HepG2 (cell line): ENCODE results near the gene CARD19. TPM values are rescaled to one million over a fixed set of nuclear protein-coding genes. Genes with fewer than 3 reads are reported as not detected.

Experiments
- AGO1 ChIP-seq: fragments of 200-400 bp; formaldehyde crosslinking; IDR thresholded peaks from 2 replicates; pipeline ENCODE4 v1.6.1; 2017; ENCODE audit warnings: mild to moderate bottlenecking, low read depth, low read length, moderate library complexity; ENCODE audit not compliant: poor library complexity, severe bottlenecking
- BHLHE40 ChIP-seq: IDR thresholded peaks from 2 replicates; pipeline ENCODE4 v1.6.1; 2011; ENCODE audit warnings: low read length, improper control_type of control experiment
- CBX1 ChIP-seq: IDR thresholded peaks from one replicate; pipeline ENCODE4 v1.6.1; 2016; ENCODE audit warnings: antibody characterized with exemption, low read depth
- EP300 ChIP-seq, 3 experiments: sonication (generic) in 1 of 3; formaldehyde crosslinking in 1 of 3; IDR thresholded peaks; 2 replicates each; pipeline versions ENCODE4 v1.5.1 to v1.6.1; 2011 to 2020; ENCODE audit warnings: low read depth in 2 of 3, low read length in 2 of 3, borderline replicate concordance in 1 of 3, improper control_type of control experiment in 1 of 3, mild to moderate bottlenecking in 1 of 3, missing genetic modification reagents in 1 of 3, moderate library complexity in 1 of 3
- GLI4 ChIP-seq: sonication (generic); formaldehyde crosslinking; IDR thresholded peaks from 2 replicates; pipeline ENCODE4 v1.5.1; 2020; ENCODE audit warnings: missing genetic modification reagents, mild to moderate bottlenecking, moderate library complexity, borderline replicate concordance
- MXD4 ChIP-seq: IDR thresholded peaks from 2 replicates; pipeline ENCODE4 v1.6.1; 2016; ENCODE audit warnings: mild to moderate bottlenecking, missing biosample characterization, missing genetic modification reagents
- NCOA5 ChIP-seq: sonication (generic); formaldehyde crosslinking; IDR thresholded peaks from 2 replicates; pipeline ENCODE4 v1.4.0; 2020; ENCODE audit warnings: missing genetic modification reagents
- PHB2 ChIP-seq: fragments of 450-650 bp; IDR thresholded peaks from 2 replicates; pipeline ENCODE4 v1.6.1; 2018; ENCODE audit not compliant: partially characterized antibody
- POLR2AphosphoS2 ChIP-seq: IDR thresholded peaks from 2 replicates; pipeline ENCODE4 v1.6.1; 2011; ENCODE audit warnings: low read depth, low read length, improper control_type of control experiment
- RARA ChIP-seq: IDR thresholded peaks from 2 replicates; pipeline ENCODE4 v1.6.1; 2016; ENCODE audit warnings: missing genetic modification reagents, missing compliant biosample characterization
- RBM22 ChIP-seq: fragments of 200-400 bp; formaldehyde crosslinking; optimal IDR thresholded peaks from 2 replicates; pipeline ENCODE3; 2017; ENCODE audit warnings: mild to moderate bottlenecking, low read length, moderate library complexity
- SIN3B ChIP-seq: fragments of 150-350 bp; IDR thresholded peaks from 2 replicates; pipeline ENCODE4 v1.6.1; 2014; ENCODE audit warnings: low read length
- ZFP36 ChIP-seq: fragments of 150-350 bp; IDR thresholded peaks from 2 replicates; pipeline ENCODE4 v1.6.1; 2018; ENCODE audit warnings: borderline replicate concordance, low read length, low read depth; ENCODE audit not compliant: partially characterized antibody
- ZNF180 ChIP-seq: sonication (generic); formaldehyde crosslinking; IDR thresholded peaks from 2 replicates; pipeline ENCODE4 v1.4.0; 2020; ENCODE audit warnings: low read depth, missing genetic modification reagents, borderline replicate concordance
- ZNF317 ChIP-seq: sonication (generic); formaldehyde crosslinking; IDR thresholded peaks from 2 replicates; pipeline ENCODE4 v1.5.0; 2020; ENCODE audit warnings: mild to moderate bottlenecking, missing genetic modification reagents
- ZNF333 ChIP-seq: sonication (generic); formaldehyde crosslinking; IDR thresholded peaks from 2 replicates; pipeline ENCODE4 v1.4.0; 2020; ENCODE audit warnings: mild to moderate bottlenecking, missing genetic modification reagents, borderline replicate concordance
- ZNF350 ChIP-seq: sonication (generic); formaldehyde crosslinking; IDR thresholded peaks from 2 replicates; pipeline ENCODE4 v1.4.0; 2020; ENCODE audit warnings: mild to moderate bottlenecking, low read depth, missing genetic modification reagents, borderline replicate concordance
- ZNF503 ChIP-seq: sonication (generic); formaldehyde crosslinking; IDR thresholded peaks from 2 replicates; pipeline ENCODE4 v1.4.0; 2020; ENCODE audit warnings: missing genetic modification reagents
- ZNF713 ChIP-seq: sonication (generic); formaldehyde crosslinking; IDR thresholded peaks from 2 replicates; pipeline ENCODE4 v1.4.0; 2020; ENCODE audit warnings: mild to moderate bottlenecking, missing genetic modification reagents
- ZNF724P ChIP-seq: sonication (generic); formaldehyde crosslinking; IDR thresholded peaks from 2 replicates; pipeline ENCODE4 v1.8.0; 2022; ENCODE audit warnings: missing genetic modification reagents, borderline replicate concordance
- ZNF83 ChIP-seq: sonication (generic); formaldehyde crosslinking; IDR thresholded peaks from 2 replicates; pipeline ENCODE4 v1.4.0; 2020; ENCODE audit warnings: missing genetic modification reagents, mild to moderate bottlenecking, borderline replicate concordance
- ZSCAN20 ChIP-seq: sonication (generic); formaldehyde crosslinking; IDR thresholded peaks from 2 replicates; pipeline ENCODE4 v1.4.0; 2020; ENCODE audit warnings: missing genetic modification reagents, mild to moderate bottlenecking, borderline replicate concordance
- polyA plus RNA-seq, 8 experiments: library from polyadenylated mRNA; depleted of rRNA in 3 of 8; stranded (reverse) in 7 of 8; unstranded in 1 of 8; fragments of >200 nt; fragmentation: Illumina TruSeq in 4 of 8; extraction: Trizol in 4 of 8; gene quantifications; 2 replicates each; pipeline versions ENCODE4 v1.2.1 to v1.2.3, GENCODE V29; 2011 to 2016; ENCODE audit warnings: low read depth in 4 of 8, missing spikeins in 1 of 8, mixed read lengths in 1 of 8; ENCODE audit not compliant: insufficient read depth in 1 of 8
- total RNA-seq, 5 experiments: library from RNA; depleted of rRNA; stranded (reverse); fragments of >200 nt; fragmentation: Illumina TruSeq; extraction: Trizol; gene quantifications; 2 replicates each; pipeline ENCODE4 v1.2.3, GENCODE V29; 2016; ENCODE audit warnings: low read depth in 1 of 5
- TF ChIP-seq, protein P1 (sequence below): sonication (generic); IDR thresholded peaks from 2 replicates; pipeline ENCODE4 v1.6.1; 2016; ENCODE audit warnings: low read depth, borderline replicate concordance
- TF ChIP-seq, protein P2 (sequence below): sonication (generic); formaldehyde crosslinking; conservative IDR thresholded peaks from 2 replicates; pipeline ENCODE4 v1.4.0; 2020; ENCODE audit warnings: mild to moderate bottlenecking, missing genetic modification reagents, moderate library complexity

The CARD19 gene
- total and polyA plus RNA-seq, 2 of the 13 experiments (the other 11 are each of a cell fraction or from before 2014, with no cell fraction given): 18.4 to 47.2 TPM

DNA sequence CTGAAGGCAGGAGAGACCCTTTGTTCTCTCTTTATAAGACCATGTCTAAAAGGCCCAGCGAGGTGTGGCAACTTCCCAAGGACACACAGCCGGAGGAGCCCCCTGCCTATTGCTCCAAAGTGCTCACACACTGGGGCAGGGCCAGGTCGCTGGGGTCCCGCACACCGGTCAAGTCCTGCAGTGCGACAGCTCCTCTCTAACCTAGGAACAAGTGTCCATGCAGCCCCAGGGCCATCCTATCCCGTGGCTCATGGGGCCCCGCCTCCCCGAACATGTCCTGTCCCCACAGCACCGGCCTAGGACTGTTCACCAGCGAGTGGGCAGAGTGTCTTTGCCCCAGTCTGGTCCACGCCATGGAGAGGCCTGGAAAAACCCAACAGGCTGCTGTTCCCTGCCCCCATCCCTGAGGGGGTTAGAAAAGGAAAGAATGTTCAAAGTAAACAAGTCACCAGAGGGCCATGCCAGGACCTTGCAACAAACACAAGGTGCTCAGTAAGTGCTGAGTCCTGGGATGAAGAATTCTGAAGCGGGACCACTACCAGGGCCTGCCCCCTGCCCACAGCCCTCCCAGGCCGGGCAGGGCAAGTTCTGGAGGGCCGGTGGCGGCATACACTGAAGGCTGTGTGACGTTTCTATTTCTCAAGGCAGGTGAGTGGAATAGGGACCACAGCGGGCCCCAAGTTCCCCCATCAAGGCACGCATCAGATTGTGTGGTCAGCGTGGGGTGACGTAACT is 37.1 kb downstream of the CARD19 start (continued):
- TF ChIP-seq ZNF724P (CRISPR knock-in tag): no peak
- no peak for TF ChIP-seq ZNF83 (CRISPR knock-in tag)
- TF ChIP-seq ZNF350: no peak; the same call in 1 of the 2 replicates
- no peak for TF ChIP-seq BHLHE40
- no peak for TF ChIP-seq NCOA5
- no peak for TF ChIP-seq ZNF333
- TF ChIP-seq, protein P1, sequence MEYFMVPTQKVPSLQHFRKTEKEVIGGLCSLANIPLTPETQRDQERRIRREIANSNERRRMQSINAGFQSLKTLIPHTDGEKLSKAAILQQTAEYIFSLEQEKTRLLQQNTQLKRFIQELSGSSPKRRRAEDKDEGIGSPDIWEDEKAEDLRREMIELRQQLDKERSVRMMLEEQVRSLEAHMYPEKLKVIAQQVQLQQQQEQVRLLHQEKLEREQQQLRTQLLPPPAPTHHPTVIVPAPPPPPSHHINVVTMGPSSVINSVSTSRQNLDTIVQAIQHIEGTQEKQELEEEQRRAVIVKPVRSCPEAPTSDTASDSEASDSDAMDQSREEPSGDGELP: peak; percentile 90; the same call in 1 of the 2 replicates
- TF ChIP-seq POLR2AphosphoS2: no peak
- TF ChIP-seq CBX1: no peak
- peak; percentile 8 for TF ChIP-seq AGO1
- no peak for TF ChIP-seq ZNF180
- no peak for TF ChIP-seq ZNF503
- TF ChIP-seq ZNF713: no peak; the same call in 1 of the 2 replicates
- peak; percentile 34 for TF ChIP-seq RARA (CRISPR knock-in tag)
- no peak for TF ChIP-seq PHB2
- TF ChIP-seq GLI4: no peak
- TF ChIP-seq, protein P2, sequence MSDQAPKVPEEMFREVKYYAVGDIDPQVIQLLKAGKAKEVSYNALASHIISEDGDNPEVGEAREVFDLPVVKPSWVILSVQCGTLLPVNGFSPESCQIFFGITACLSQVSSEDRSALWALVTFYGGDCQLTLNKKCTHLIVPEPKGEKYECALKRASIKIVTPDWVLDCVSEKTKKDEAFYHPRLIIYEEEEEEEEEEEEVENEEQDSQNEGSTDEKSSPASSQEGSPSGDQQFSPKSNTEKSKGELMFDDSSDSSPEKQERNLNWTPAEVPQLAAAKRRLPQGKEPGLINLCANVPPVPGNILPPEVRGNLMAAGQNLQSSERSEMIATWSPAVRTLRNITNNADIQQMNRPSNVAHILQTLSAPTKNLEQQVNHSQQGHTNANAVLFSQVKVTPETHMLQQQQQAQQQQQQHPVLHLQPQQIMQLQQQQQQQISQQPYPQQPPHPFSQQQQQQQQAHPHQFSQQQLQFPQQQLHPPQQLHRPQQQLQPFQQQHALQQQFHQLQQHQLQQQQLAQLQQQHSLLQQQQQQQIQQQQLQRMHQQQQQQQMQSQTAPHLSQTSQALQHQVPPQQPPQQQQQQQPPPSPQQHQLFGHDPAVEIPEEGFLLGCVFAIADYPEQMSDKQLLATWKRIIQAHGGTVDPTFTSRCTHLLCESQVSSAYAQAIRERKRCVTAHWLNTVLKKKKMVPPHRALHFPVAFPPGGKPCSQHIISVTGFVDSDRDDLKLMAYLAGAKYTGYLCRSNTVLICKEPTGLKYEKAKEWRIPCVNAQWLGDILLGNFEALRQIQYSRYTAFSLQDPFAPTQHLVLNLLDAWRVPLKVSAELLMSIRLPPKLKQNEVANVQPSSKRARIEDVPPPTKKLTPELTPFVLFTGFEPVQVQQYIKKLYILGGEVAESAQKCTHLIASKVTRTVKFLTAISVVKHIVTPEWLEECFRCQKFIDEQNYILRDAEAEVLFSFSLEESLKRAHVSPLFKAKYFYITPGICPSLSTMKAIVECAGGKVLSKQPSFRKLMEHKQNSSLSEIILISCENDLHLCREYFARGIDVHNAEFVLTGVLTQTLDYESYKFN (CRISPR knock-in tag): no peak
- no peak for TF ChIP-seq ZSCAN20
- no peak for TF ChIP-seq RBM22
- no peak for TF ChIP-seq SIN3B
- no peak; the same call in 1 of the 2 replicates for TF ChIP-seq MXD4 (CRISPR knock-in tag)
- TF ChIP-seq ZNF317 (CRISPR knock-in tag): no peak
- TF ChIP-seq ZFP36: no peak
- TF ChIP-seq EP300 (IDR thresholded peaks at IDR 0.05; ENCODE audit: low read depth in 2 of 2, low read length in 2 of 2): no peak; a peak in 1 of 4 replicates
- TF ChIP-seq EP300 (CRISPR knock-in tag; IDR thresholded peaks at IDR 0.05; ENCODE audit: borderline replicate concordance): no peak
